Heart left ventricle (tissue), 13 donors: Measurements from ENCODE around the gene GALNT14.

Experiments
- POLR2A ChIP-seq, 2 donors: fragments of 450-650 bp; IDR thresholded peaks; one replicate each; pipeline ENCODE4 v1.6.1; 2017; ENCODE audit warnings: antibody characterized with exemption in 2 of 2, mild to moderate bottlenecking in 2 of 2, moderate library complexity in 2 of 2
- TF ChIP-seq, protein P1 (sequence below), 12 donors: fragments of 200-600 bp; sonication (generic) in 4 of 12; IDR thresholded peaks; one replicate each; pipeline versions ENCODE4 v1.5.0 to v1.8.0; 2018 to 2022; ENCODE audit warnings: antibody characterized with exemption in 12 of 12, mild to moderate bottlenecking in 5 of 12
- donor health status: ischemic (EF 13 %, LVEDD 7.1; RV severe dilation, severe dysfunction).
- donor health status: DM: no; HTN: yes; CAD: no.
- donor health status: DM: no; HTN: no; CAD: no.
- donor health status: ischemic (EF 25% LVEDD 6.9; RV normal size, moderate dysfunction).
- donor health status: ischemic (EF 25% LVEDD 5.7; RV mildly dilated, moderate dysfunction).
- donor health status: ischemic (EF 35%, LVEDD 5.7; RV mildly dilated, moderate dysfunction).
- donor health status: nonischemic (EF 11% LVEDD 7.7; RV severe dilation, severe dysfunction).
- donor health status: DM: yes; HTN: yes; CAD: no.
- donor health status: PGD.
- donor health status: ischemic (EF 29% LVEDD 5.4; RV normal size, mild dysfunction).
- donor health status: nonischemic (EF 23%, LVEDD 6.1; RV moderate dilation, normal function).

DNA sequence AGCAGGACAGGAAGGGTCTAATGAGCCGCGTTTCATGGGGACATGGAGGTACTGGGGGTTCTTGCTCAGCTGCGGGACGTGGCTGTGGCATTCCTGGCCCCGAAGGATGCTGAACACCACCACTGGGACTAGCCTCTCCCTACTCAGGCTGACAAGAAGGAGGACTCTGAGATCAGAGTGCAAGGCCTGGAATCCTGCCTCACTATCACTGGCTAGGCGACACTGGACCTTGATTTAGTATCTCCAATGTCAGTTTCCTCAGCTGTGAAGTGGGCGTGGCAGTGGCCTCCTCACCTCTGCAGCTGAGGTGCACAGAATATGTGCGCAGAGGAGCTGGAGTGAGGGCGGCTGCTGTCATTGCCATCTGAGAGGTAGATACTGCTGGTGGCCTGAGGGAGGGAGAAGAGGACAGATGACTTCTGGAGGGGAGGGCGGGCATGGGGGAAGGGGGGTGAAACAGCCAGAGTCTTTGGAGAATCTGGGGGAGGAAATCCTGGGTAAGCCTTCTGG lies 173.2 kb downstream of the GALNT14 start:
- TF ChIP-seq, protein P1, sequence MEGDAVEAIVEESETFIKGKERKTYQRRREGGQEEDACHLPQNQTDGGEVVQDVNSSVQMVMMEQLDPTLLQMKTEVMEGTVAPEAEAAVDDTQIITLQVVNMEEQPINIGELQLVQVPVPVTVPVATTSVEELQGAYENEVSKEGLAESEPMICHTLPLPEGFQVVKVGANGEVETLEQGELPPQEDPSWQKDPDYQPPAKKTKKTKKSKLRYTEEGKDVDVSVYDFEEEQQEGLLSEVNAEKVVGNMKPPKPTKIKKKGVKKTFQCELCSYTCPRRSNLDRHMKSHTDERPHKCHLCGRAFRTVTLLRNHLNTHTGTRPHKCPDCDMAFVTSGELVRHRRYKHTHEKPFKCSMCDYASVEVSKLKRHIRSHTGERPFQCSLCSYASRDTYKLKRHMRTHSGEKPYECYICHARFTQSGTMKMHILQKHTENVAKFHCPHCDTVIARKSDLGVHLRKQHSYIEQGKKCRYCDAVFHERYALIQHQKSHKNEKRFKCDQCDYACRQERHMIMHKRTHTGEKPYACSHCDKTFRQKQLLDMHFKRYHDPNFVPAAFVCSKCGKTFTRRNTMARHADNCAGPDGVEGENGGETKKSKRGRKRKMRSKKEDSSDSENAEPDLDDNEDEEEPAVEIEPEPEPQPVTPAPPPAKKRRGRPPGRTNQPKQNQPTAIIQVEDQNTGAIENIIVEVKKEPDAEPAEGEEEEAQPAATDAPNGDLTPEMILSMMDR (IDR thresholded peaks at IDR 0.05), result no peak
- no peak for TF ChIP-seq POLR2A (IDR thresholded peaks at IDR 0.05)
